Spinal cord (tissue), 10 donors: Measurements from ENCODE around the gene KIAA1549. TPM values are rescaled to one million over a fixed set of nuclear protein-coding genes. Genes with fewer than 3 reads are reported as not detected.

Source experiments
- DNase-seq, 6 donors: peaks; one replicate each; pipeline versions ENCODE4 v3.0.0 to v3.0.0-alpha.2; 2013 to 2015; ENCODE audit warnings: low spot score in 6 of 6, low read depth in 4 of 6
- H3K27ac ChIP-seq: one replicate; pipeline ENCODE4 v1.5.1; 2013; ENCODE audit warnings: low read depth, low read length, control low read depth
- H3K27me3 ChIP-seq: one replicate; pipeline ENCODE4 v1.6.1; 2013; ENCODE audit warnings: low read length; ENCODE audit not compliant: control insufficient read depth, insufficient read depth
- H3K36me3 ChIP-seq: one replicate; pipeline ENCODE4 v1.6.1; 2013; ENCODE audit warnings: low read length; ENCODE audit not compliant: control insufficient read depth, insufficient read depth
- H3K4me1 ChIP-seq: one replicate; pipeline ENCODE4 v1.6.1; 2013; ENCODE audit warnings: low read length; ENCODE audit not compliant: control insufficient read depth, insufficient read depth
- H3K4me3 ChIP-seq: one replicate; pipeline ENCODE4 v1.5.1; 2013; ENCODE audit warnings: low read depth, low read length, control low read depth
- H3K9me3 ChIP-seq: one replicate; pipeline ENCODE4 v1.6.1; 2013; ENCODE audit warnings: low read length; ENCODE audit not compliant: control insufficient read depth, insufficient read depth
- WGBS: methylation state at CpG from one replicate; pipeline ENCODE4 v1.1.5; 2013; ENCODE audit warnings: missing lambda C conversion rate; ENCODE audit not compliant: insufficient coverage; 5-methylcytosine and 5-hydroxymethylcytosine counted together
- polyA plus RNA-seq, 2 donors: library from polyadenylated mRNA; unstranded; fragments of 120-200 nt; gene quantifications; one replicate each; pipeline ENCODE4 v1.2.1, GENCODE V29; 2013; ENCODE audit not compliant: insufficient read length in 2 of 2
- total RNA-seq, 2 donors: library from RNA; depleted of rRNA in 1 of 2; stranded (reverse); fragments of 120-200 nt in 1 of 2; fragments of >200 nt in 1 of 2; gene quantifications; one replicate each; pipeline versions ENCODE4 v1.2.3 to v1.2.4, GENCODE V29; 2013 to 2014
- donor health status: healthy.

Gene KIAA1549
- total and polyA plus RNA-seq, 4 donors: 11.1 to 27.8 (median 19.0) TPM

GRCh38 chr7:139004321-139005090 is 23.3 kb upstream of the KIAA1549 start:
- Histone ChIP-seq H3K36me3 (no peaks in the 10 kb centered on the region), H3K27ac (no peak overlapping the region), H3K27me3 (no peaks in the 10 kb centered on the region), H3K4me1 (no peaks in the 10 kb centered on the region), H3K9me3 (peaks cover 2% of the 10 kb centered on the region), H3K4me3 (no peak overlapping the region)
- no peak for DNase-seq

DNA sequence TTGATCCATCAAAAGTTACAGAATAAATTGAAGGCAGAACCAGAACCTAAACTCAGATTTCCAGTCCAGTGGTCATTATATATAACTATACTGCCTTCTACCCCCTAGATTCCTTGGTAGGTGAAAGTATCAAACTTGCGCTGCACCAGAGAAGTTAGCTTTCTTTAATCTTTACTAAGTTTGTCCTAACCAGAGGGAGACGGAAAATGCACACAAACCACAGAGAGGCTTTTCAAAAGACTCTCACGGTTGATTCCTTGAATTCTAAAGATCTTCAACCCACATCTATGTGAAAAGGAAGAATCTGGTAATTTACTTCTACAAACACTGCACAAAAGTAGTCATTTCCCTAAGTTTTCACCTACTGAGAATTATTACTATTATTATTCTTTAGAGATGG is 18.2 kb upstream of the KIAA1549 start:
- Histone ChIP-seq H3K4me1 (no peaks in the 10 kb centered on the region), H3K9me3 (no peaks in the 10 kb centered on the region), H3K36me3 (no peaks in the 10 kb centered on the region), H3K27ac (no peak overlapping the region), H3K4me3 (no peak overlapping the region), H3K27me3 (no peaks in the 10 kb centered on the region)
- WGBS: no CpG with 5 or more reads among the region's 3 CpGs
- no peak for DNase-seq

DNA sequence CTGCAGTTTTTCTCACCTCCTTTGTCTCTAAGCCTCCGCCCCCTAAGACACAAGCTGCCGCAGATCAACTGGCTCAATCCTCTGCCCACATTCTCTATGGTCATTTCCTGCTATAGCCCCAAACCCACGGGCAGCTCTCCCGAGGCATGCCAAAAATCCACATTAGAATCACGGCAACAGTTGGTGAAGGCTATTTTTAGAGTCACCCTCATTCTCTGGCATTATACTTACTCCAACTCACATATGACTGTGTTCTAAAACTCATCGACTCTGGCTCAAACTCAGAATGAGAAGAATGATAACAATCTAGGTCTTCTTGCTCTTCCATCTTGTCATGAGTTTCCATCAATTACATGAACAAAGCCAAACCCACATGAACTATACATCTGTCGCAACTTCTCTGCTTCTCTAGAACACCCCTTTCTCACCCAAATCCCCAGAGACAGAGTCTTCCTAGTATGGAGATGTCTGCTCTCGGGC is 10.9 kb upstream of the KIAA1549 start:
- Histone ChIP-seq H3K9me3 (peaks cover 7% of the 10 kb centered on the region), H3K36me3 (no peaks in the 10 kb centered on the region), H3K4me1 (no peaks in the 10 kb centered on the region), H3K27ac (no peak overlapping the region), H3K27me3 (no peaks in the 10 kb centered on the region), H3K4me3 (no peak overlapping the region)
- DNase-seq: no peak
- 86% methylated on average over 3 of the region's 8 CpGs for WGBS

DNA sequence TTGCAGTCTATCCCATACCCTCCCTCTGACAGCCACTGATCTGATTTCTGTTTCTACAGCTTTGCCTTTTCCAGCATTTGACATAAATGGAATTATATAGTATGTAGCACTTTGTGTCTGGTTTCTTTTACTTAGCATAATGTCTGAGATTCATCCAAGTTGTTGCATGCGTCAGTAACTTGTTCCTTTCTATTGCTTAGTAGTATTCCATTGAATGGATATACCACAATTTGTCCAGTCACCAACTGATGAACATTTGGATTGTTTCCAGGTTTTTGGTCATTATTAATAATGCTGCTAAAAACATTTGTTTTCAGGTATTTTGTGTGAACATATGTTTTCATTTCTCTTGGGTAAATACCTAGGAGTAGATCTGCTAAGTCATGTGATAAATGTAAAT is 6.5 kb upstream of the KIAA1549 start:
- H3K27me3 ChIP-seq: no peaks in the 10 kb centered on the region
- H3K4me1 ChIP-seq: no peaks in the 10 kb centered on the region
- no peak overlapping the region for H3K4me3 ChIP-seq
- no peaks in the 10 kb centered on the region for H3K36me3 ChIP-seq
- DNase-seq: no peak
- no CpG with 5 or more reads among the region's 1 CpG for WGBS
- no peak overlapping the region for H3K27ac ChIP-seq
- H3K9me3 ChIP-seq: peaks cover 7% of the 10 kb centered on the region

GRCh38 chr7:138982204-138982623 is 1.0 kb upstream of the KIAA1549 start:
- Histone ChIP-seq H3K36me3 (no peaks in the 10 kb centered on the region), H3K4me3 (peak overlapping the region; percentile 59), H3K4me1 (peaks cover 21% of the 10 kb centered on the region), H3K27me3 (no peaks in the 10 kb centered on the region), H3K9me3 (no peaks in the 10 kb centered on the region), H3K27ac (peak overlapping the region; percentile 45)
- no peak for DNase-seq
- 18% methylated on average over 12 of the region's 14 CpGs for WGBS

DNA sequence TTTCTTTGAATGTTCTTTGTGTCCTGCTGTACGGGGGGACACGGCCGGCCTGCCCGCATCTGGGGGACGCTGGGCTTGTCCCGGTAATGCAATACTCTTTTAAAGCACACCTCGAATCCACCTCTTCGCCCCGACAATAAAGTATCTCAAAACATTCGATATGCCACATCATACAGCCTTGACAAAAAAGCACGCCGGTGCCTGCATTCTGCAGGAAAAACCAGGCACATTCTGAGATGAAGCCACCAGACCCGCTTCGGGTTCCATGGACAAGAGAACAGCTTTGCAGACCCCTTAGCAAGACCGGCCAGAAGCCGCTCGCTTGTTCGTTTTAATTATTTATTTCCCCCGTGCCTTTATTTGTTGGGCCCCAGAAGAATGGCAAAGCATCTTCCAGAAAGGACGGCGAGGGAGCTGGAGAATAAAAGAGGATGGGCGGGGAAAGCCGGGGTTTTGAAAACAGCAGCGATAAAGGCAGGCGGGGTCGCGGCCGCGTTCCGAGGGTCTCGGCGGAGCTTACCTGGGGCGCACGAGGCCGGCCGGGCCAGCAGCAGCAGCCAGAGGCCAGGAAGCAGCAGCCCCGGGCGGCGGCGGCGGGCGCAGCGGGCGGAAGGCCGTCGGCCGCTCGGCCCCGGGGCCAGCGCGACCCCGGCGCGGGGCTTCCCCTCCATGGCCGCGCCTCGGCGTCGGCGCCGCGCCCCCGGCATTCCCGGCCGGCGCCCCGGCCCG is 462 bp downstream of the KIAA1549 start:
- WGBS: under 1% methylated on average over 64 of the region's 68 CpGs
- Histone ChIP-seq H3K4me3 (peak overlapping the region; percentile 81), H3K4me1 (peaks cover 26% of the 10 kb centered on the region), H3K36me3 (no peaks in the 10 kb centered on the region), H3K27ac (peak overlapping the region; percentile 65), H3K27me3 (no peaks in the 10 kb centered on the region), H3K9me3 (no peaks in the 10 kb centered on the region)
- DNase-seq: peak in 2 of 6 donors; percentile 74 to 83

DNA sequence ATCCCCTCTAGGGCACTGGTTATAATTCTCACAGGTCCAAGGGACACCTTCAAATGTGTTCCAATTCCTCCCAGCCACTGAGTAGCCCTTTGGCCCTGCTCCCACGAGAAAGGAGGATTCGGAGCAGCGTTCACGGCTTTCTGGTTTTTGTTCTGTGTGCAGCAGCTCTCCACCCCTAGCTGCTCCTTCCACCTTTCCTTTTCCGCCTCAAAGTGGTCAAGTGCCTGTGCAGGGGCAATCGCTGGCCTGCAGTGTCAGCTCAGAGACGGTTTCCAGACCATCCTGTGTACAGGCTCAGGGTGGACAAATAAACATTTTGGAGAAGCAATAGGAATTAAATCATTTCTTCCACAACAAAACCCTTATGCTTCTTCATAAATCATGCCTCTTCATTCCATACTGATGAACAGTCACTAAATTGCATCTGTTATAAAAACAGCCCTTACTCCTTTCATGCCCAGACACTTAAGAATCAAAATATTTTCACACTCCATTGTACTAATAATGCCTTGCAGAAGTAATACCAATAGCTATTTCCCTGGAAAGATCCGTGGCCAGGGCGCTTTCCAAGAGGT is 1.1 kb downstream of the KIAA1549 start:
- peak in 2 of 6 donors; percentile 52 to 70 for DNase-seq
- H3K27me3 ChIP-seq: no peaks in the 10 kb centered on the region
- no peaks in the 10 kb centered on the region for H3K36me3 ChIP-seq
- peaks cover 27% of the 10 kb centered on the region for H3K4me1 ChIP-seq
- no peaks in the 10 kb centered on the region for H3K9me3 ChIP-seq
- H3K4me3 ChIP-seq: peak overlapping the region; percentile 81
- WGBS: 11% methylated on average over 7 of the region's 9 CpGs
- no peak overlapping the region for H3K27ac ChIP-seq

- no peak for DNase-seq
- peak overlapping the region; percentile 81 for H3K4me3 ChIP-seq
- H3K9me3 ChIP-seq: no peaks in the 10 kb centered on the region
- peaks cover 29% of the 10 kb centered on the region for H3K4me1 ChIP-seq
- WGBS: 90% methylated on average over 2 of the region's 6 CpGs
- H3K36me3 ChIP-seq: no peaks in the 10 kb centered on the region
- no peaks in the 10 kb centered on the region for H3K27me3 ChIP-seq
- no peak overlapping the region for H3K27ac ChIP-seq
Observed at GRCh38 chr7:138979226-138979979, 1.8 kb downstream of the KIAA1549 start.

GRCh38 chr7:138978541-138979184 is 2.5 kb downstream of the KIAA1549 start:
- Histone ChIP-seq H3K36me3 (no peaks in the 10 kb centered on the region), H3K27me3 (no peaks in the 10 kb centered on the region), H3K27ac (no peak overlapping the region), H3K9me3 (no peaks in the 10 kb centered on the region), H3K4me3 (no peak overlapping the region), H3K4me1 (peaks cover 33% of the 10 kb centered on the region)
- WGBS: 60% methylated on average over 5 of the region's 6 CpGs
- DNase-seq: peak in 1 of 6 donors; percentile 32
